Measurements from ENCODE around the gene AIF1.

The AIF1 gene

GRCh38 chr6:31614684-31615578 lies at the start of gene AIF1:
TSS of gene AIF1 (plus strand) at chr6:31615234. CDS start at chr6:31615330, 96 bp downstream.
- Histone ChIP-seq H3K9ac (ENCODE audit: low read depth in 1 of 2, low read length in 2 of 2) (peak within 1 kb of the TSS; percentile 5 to 43), H3K4me3 (ENCODE audit: low read depth in 1 of 2, low read length in 2 of 2) (peak within 1 kb of the TSS; percentile 29 to 32), H3K4me1 (ENCODE audit: control insufficient read depth in 1 of 2, insufficient read depth in 2 of 2, low read length in 2 of 2) (peaks cover 13 to 14% of the 10 kb centered on the region in 2 donors), H3K27ac (ENCODE audit: low read depth, low read length) (no peak within 1 kb of the TSS), H3K36me3 (ENCODE audit: control insufficient read depth in 1 of 2, insufficient read depth in 2 of 2, low read length in 2 of 2) (no peaks in the 10 kb centered on the region), H3K27me3 (ENCODE audit: control insufficient read depth in 1 of 2, insufficient read depth in 2 of 2, low read length in 2 of 2) (no peaks in the 10 kb centered on the region), H3K9me3 (ENCODE audit: control insufficient read depth in 1 of 2, low read length in 2 of 2) (no peaks in the 10 kb centered on the region)

DNA sequence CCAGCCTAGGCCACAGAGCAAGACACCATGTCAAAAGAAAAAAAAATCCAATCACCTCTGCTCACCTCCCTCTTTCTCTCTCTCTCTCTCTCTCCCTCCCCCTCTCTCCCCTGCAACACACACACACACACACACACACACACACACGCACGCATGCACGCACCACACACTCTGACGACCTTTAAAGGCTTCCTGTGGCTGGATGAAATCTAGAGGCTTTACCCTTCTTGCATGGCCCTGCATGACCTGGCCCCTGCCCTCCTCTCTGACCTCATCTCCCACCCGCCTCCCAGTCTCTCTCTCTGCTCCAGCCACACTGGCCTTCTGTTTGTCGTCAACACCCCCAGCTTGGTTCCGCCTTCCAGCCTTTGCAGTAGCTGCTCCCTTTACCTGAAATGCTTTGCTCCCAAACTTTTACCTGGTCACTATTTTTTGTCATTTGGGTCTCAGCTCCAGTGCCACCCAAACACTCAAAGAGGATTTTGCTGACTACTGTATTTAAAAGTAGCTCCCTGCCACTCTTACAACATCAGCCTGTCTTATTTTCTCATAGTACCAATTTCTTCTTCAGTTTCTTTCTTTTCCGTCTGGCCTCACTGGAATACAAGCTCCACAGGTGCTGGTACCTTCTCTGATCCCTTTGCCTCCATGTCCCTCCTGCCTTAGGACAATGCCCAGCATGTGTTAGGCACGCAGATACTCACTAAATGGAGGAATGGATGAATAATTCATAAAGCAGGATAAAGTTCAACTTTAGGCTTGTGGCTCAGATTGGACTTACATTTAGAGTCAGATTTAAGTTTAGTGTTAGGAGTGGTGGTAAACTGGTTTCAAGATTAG lies 47.3 kb upstream of the AIF1 start:
- Histone ChIP-seq H3K27me3 (ENCODE audit: control insufficient read depth in 1 of 2, insufficient read depth in 2 of 2, low read length in 2 of 2) (peaks cover 0 to 4% of the 10 kb centered on the region in 2 donors), H3K4me3 (ENCODE audit: low read depth in 1 of 2, low read length in 2 of 2) (no peak overlapping the region), H3K27ac (ENCODE audit: low read depth, low read length) (no peak overlapping the region), H3K36me3 (ENCODE audit: control insufficient read depth in 1 of 2, insufficient read depth in 2 of 2, low read length in 2 of 2) (no peaks in the 10 kb centered on the region), H3K4me1 (ENCODE audit: control insufficient read depth in 1 of 2, insufficient read depth in 2 of 2, low read length in 2 of 2) (peaks cover 0 to 12% of the 10 kb centered on the region in 2 donors), H3K9ac (ENCODE audit: low read depth in 1 of 2, low read length in 2 of 2) (no peak overlapping the region), H3K9me3 (ENCODE audit: control insufficient read depth in 1 of 2, low read length in 2 of 2) (no peaks in the 10 kb centered on the region)

DNA sequence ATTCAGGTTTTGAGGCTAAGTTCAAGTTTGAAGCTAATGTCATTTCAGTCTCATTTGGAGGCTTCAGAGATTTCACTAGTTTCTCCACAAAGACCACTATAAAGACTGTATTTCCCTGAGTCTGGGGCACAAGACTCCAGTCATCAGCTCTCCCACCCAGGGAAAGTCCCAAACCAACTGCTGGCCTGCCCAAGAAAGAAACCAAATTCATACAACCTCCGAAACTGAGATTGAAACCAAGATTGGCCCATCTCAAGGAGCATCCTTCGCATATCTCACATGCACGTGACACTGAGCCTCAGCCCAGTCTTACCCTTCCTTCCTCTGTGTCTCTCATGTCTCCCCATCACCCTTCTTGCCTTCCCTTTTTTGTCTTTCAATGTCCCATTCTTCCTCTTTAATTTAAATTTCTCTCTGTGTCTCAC lies 46.5 kb upstream of the AIF1 start:
- Histone ChIP-seq H3K27me3 (ENCODE audit: control insufficient read depth in 1 of 2, insufficient read depth in 2 of 2, low read length in 2 of 2) (peaks cover 0 to 4% of the 10 kb centered on the region in 2 donors), H3K4me1 (ENCODE audit: control insufficient read depth in 1 of 2, insufficient read depth in 2 of 2, low read length in 2 of 2) (peaks cover 0 to 12% of the 10 kb centered on the region in 2 donors), H3K36me3 (ENCODE audit: control insufficient read depth in 1 of 2, insufficient read depth in 2 of 2, low read length in 2 of 2) (no peaks in the 10 kb centered on the region), H3K9me3 (ENCODE audit: control insufficient read depth in 1 of 2, low read length in 2 of 2) (no peaks in the 10 kb centered on the region), H3K4me3 (ENCODE audit: low read depth in 1 of 2, low read length in 2 of 2) (no peak overlapping the region), H3K9ac (ENCODE audit: low read depth in 1 of 2, low read length in 2 of 2) (no peak overlapping the region), H3K27ac (ENCODE audit: low read depth, low read length) (no peak overlapping the region)

DNA sequence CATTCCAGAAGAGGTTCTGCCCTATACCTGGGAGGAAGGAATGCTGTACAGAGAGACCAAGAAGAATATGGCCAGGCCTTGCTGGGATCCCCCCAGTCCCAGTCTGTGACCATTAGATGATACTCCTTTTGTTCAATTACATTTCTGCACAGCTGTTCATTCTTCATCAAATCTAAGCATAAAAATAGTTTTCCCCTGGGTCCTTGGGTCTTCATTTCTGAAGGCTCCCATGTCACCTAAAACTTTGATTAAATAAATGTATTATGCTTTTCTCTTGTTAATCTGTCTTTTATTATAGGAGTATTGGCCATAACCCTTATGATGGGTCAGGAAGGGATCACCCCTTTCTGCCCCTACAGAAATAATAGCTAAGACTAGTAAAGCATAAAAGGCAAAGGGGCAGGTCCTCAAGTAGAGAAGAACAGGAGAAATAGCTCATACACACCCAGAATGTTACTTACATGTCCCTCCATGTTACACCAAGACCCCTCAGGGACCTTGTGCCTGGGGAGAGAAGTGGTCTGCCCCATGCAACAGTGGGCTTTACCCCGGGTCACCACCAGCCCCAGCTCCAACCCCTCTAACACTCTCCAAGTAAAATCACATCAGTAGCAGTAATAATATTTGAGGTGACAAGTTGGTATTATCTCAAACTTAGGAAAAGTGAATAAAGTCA lies 45.0 kb upstream of the AIF1 start:
- Histone ChIP-seq H3K27me3 (ENCODE audit: control insufficient read depth in 1 of 2, insufficient read depth in 2 of 2, low read length in 2 of 2) (peaks cover 0 to 4% of the 10 kb centered on the region in 2 donors), H3K4me1 (ENCODE audit: control insufficient read depth in 1 of 2, insufficient read depth in 2 of 2, low read length in 2 of 2) (peaks cover 0 to 12% of the 10 kb centered on the region in 2 donors), H3K4me3 (ENCODE audit: low read depth in 1 of 2, low read length in 2 of 2) (no peak overlapping the region), H3K27ac (ENCODE audit: low read depth, low read length) (no peak overlapping the region), H3K9me3 (ENCODE audit: control insufficient read depth in 1 of 2, low read length in 2 of 2) (no peaks in the 10 kb centered on the region), H3K36me3 (ENCODE audit: control insufficient read depth in 1 of 2, insufficient read depth in 2 of 2, low read length in 2 of 2) (no peaks in the 10 kb centered on the region), H3K9ac (ENCODE audit: low read depth in 1 of 2, low read length in 2 of 2) (no peak overlapping the region)

- Histone ChIP-seq H3K4me1 (ENCODE audit: control insufficient read depth in 1 of 2, insufficient read depth in 2 of 2, low read length in 2 of 2) (peaks cover 0 to 12% of the 10 kb centered on the region in 2 donors), H3K4me3 (ENCODE audit: low read depth in 1 of 2, low read length in 2 of 2) (peak within 1 kb of the TSS; percentile 20 to 44), H3K9me3 (ENCODE audit: control insufficient read depth in 1 of 2, low read length in 2 of 2) (no peaks in the 10 kb centered on the region), H3K27me3 (ENCODE audit: control insufficient read depth in 1 of 2, insufficient read depth in 2 of 2, low read length in 2 of 2) (peaks cover 0 to 5% of the 10 kb centered on the region in 2 donors), H3K27ac (ENCODE audit: low read depth, low read length) (no peak within 1 kb of the TSS), H3K36me3 (ENCODE audit: control insufficient read depth in 1 of 2, insufficient read depth in 2 of 2, low read length in 2 of 2) (no peaks in the 10 kb centered on the region), H3K9ac (ENCODE audit: low read depth in 1 of 2, low read length in 2 of 2) (peak within 1 kb of the TSS in 1 of 2 donors; percentile 10)
These were observed 42.8 kb upstream of the AIF1 start, which contains the start of gene LTA for GRCh38 chr6:31572041-31572911. TSS of gene LTA (plus strand) at chr6:31572289. CDS start at chr6:31572743, 454 bp downstream.

DNA sequence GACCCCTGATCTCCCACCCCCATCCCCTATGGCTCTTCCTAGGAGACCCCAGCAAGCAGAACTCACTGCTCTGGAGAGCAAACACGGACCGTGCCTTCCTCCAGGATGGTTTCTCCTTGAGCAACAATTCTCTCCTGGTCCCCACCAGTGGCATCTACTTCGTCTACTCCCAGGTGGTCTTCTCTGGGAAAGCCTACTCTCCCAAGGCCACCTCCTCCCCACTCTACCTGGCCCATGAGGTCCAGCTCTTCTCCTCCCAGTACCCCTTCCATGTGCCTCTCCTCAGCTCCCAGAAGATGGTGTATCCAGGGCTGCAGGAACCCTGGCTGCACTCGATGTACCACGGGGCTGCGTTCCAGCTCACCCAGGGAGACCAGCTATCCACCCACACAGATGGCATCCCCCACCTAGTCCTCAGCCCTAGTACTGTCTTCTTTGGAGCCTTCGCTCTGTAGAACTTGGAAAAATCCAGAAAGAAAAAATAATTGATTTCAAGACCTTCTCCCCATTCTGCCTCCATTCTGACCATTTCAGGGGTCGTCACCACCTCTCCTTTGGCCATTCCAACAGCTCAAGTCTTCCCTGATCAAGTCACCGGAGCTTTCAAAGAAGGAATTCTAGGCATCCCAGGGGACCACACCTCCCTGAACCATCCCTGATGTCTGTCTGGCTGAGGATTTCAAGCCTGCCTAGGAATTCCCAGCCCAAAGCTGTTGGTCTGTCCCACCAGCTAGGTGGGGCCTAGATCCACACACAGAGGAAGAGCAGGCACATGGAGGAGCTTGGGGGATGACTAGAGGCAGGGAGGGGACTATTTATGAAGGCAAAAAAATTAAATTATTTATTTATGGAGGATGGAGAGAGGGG lies 41.6 kb upstream of the AIF1 start:
- Histone ChIP-seq H3K27me3 (ENCODE audit: control insufficient read depth in 1 of 2, insufficient read depth in 2 of 2, low read length in 2 of 2) (peaks cover 0 to 5% of the 10 kb centered on the region in 2 donors), H3K36me3 (ENCODE audit: control insufficient read depth in 1 of 2, insufficient read depth in 2 of 2, low read length in 2 of 2) (no peaks in the 10 kb centered on the region), H3K27ac (ENCODE audit: low read depth, low read length) (no peak overlapping the region), H3K9ac (ENCODE audit: low read depth in 1 of 2, low read length in 2 of 2) (no peak overlapping the region), H3K4me3 (ENCODE audit: low read depth in 1 of 2, low read length in 2 of 2) (no peak overlapping the region), H3K4me1 (ENCODE audit: control insufficient read depth in 1 of 2, insufficient read depth in 2 of 2, low read length in 2 of 2) (peaks cover 0 to 6% of the 10 kb centered on the region in 2 donors), H3K9me3 (ENCODE audit: control insufficient read depth in 1 of 2, low read length in 2 of 2) (no peaks in the 10 kb centered on the region)

DNA sequence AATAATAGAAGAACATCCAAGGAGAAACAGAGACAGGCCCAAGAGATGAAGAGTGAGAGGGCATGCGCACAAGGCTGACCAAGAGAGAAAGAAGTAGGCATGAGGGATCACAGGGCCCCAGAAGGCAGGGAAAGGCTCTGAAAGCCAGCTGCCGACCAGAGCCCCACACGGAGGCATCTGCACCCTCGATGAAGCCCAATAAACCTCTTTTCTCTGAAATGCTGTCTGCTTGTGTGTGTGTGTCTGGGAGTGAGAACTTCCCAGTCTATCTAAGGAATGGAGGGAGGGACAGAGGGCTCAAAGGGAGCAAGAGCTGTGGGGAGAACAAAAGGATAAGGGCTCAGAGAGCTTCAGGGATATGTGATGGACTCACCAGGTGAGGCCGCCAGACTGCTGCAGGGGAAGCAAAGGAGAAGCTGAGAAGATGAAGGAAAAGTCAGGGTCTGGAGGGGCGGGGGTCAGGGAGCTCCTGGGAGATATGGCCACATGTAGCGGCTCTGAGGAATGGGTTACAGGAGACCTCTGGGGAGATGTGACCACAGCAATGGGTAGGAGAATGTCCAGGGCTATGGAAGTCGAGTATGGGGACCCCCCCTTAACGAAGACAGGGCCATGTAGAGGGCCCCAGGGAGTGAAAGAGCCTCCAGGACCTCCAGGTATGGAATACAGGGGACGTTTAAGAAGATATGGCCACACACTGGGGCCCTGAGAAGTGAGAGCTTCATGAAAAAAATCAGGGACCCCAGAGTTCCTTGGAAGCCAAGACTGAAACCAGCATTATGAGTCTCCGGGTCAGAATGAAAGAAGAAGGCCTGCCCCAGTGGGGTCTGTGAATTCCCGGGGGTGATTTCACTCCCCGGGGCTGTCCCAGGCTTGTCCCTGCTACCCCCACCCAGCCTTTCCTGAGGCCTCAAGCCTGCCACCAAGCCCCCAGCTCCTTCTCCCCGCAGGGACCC lies 40.6 kb upstream of the AIF1 start:
- H3K4me1 ChIP-seq (ENCODE audit: control insufficient read depth in 1 of 2, insufficient read depth in 2 of 2, low read length in 2 of 2): peaks cover 0 to 3% of the 10 kb centered on the region in 2 donors
- H3K4me3 ChIP-seq (ENCODE audit: low read depth in 1 of 2, low read length in 2 of 2): no peak overlapping the region
- no peaks in the 10 kb centered on the region for H3K9me3 ChIP-seq (ENCODE audit: control insufficient read depth in 1 of 2, low read length in 2 of 2)
- no peak overlapping the region for H3K27ac ChIP-seq (ENCODE audit: low read depth, low read length)
- H3K9ac ChIP-seq (ENCODE audit: low read depth in 1 of 2, low read length in 2 of 2): no peak overlapping the region
- H3K27me3 ChIP-seq (ENCODE audit: control insufficient read depth in 1 of 2, insufficient read depth in 2 of 2, low read length in 2 of 2): peaks cover 0 to 5% of the 10 kb centered on the region in 2 donors
- H3K36me3 ChIP-seq (ENCODE audit: control insufficient read depth in 1 of 2, insufficient read depth in 2 of 2, low read length in 2 of 2): no peaks in the 10 kb centered on the region

DNA sequence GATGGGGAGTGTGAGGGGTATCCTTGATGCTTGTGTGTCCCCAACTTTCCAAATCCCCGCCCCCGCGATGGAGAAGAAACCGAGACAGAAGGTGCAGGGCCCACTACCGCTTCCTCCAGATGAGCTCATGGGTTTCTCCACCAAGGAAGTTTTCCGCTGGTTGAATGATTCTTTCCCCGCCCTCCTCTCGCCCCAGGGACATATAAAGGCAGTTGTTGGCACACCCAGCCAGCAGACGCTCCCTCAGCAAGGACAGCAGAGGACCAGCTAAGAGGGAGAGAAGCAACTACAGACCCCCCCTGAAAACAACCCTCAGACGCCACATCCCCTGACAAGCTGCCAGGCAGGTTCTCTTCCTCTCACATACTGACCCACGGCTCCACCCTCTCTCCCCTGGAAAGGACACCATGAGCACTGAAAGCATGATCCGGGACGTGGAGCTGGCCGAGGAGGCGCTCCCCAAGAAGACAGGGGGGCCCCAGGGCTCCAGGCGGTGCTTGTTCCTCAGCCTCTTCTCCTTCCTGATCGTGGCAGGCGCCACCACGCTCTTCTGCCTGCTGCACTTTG lies 39.6 kb upstream of the AIF1 start, which contains the start of gene TNF:
Gene TNF (plus strand): TSS at position 231 of the 567 bp plus-strand sequence. CDS start 177 bp downstream, at position 408.
- peak within 1 kb of the TSS; percentile 51 to 60 for H3K4me3 ChIP-seq (ENCODE audit: low read depth in 1 of 2, low read length in 2 of 2)
- peaks cover 0 to 5% of the 10 kb centered on the region in 2 donors for H3K27me3 ChIP-seq (ENCODE audit: control insufficient read depth in 1 of 2, insufficient read depth in 2 of 2, low read length in 2 of 2)
- H3K9me3 ChIP-seq (ENCODE audit: control insufficient read depth in 1 of 2, low read length in 2 of 2): no peaks in the 10 kb centered on the region
- H3K27ac ChIP-seq (ENCODE audit: low read depth, low read length): no peak within 1 kb of the TSS
- peaks cover 1 to 2% of the 10 kb centered on the region in 2 donors for H3K4me1 ChIP-seq (ENCODE audit: control insufficient read depth in 1 of 2, insufficient read depth in 2 of 2, low read length in 2 of 2)
- H3K36me3 ChIP-seq (ENCODE audit: control insufficient read depth in 1 of 2, insufficient read depth in 2 of 2, low read length in 2 of 2): no peaks in the 10 kb centered on the region
- peak within 1 kb of the TSS; percentile 21 to 32 for H3K9ac ChIP-seq (ENCODE audit: low read depth in 1 of 2, low read length in 2 of 2)
